ENCODE results near the gene TRIM7. TPM values are rescaled to one million over a fixed set of nuclear protein-coding genes. Genes with fewer than 3 reads are reported as not detected.
A peak's percentile ranks its signal among the peaks of the same experiment; 100 is the strongest.

Gene TRIM7
- polyA plus RNA-seq, 1 experiment = 3.2 TPM

GRCh38 chr5:181230551-181230950, 25.6 kb upstream of the TRIM7 start:
- no peak overlapping the region for H3K4me3 ChIP-seq (ENCODE audit: low read depth, low read length)
- no peak for TF ChIP-seq CTCF (IDR thresholded peaks at IDR 0.05; ENCODE audit: insufficient read depth, low read depth, low read length)
- CTCF ChIA-PET = no interaction called here

DNA sequence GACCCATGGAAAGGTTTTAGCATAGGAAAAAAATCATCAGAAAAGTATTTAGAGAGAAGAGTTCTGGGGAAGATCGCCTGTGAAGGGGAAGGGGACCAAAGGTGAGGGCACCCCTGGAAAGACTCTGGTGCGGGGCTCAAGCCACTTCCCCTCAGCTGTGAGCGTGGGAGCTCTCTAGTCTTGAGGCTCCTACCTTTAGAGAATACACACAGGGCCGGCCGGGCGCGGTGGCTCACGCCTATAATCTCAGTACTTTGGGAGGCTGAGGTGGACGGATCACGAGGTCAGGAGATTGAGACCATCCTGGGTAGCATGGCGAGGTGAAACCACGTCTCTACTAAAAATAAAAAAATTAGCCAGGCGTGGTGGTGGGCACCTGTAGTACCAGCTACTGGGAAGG, 25.0 kb upstream of the TRIM7 start:
- TF ChIP-seq CTCF (IDR thresholded peaks at IDR 0.05; ENCODE audit: insufficient read depth, low read depth, low read length) = no peak
- CTCF ChIA-PET = no interaction called here
- no peaks in the 10 kb centered on the region for H3K27me3 ChIP-seq (ENCODE audit: control insufficient read depth, insufficient read depth, low read length)
- no peak overlapping the region for H3K4me3 ChIP-seq (ENCODE audit: low read depth, low read length)
- no peak for DNase-seq (ENCODE audit: low read depth)
- POLR2A ChIA-PET = no interaction called here
- peaks cover 20% of the 10 kb centered on the region for H3K36me3 ChIP-seq (ENCODE audit: control insufficient read depth, insufficient read depth, low read length)

More at GRCh38 chr5:181230551-181230950, 25.6 kb upstream of the TRIM7 start:
- POLR2A ChIA-PET = no interaction called here
- H3K27me3 ChIP-seq (ENCODE audit: control insufficient read depth, insufficient read depth, low read length) = no peaks in the 10 kb centered on the region
- peaks cover 20% of the 10 kb centered on the region for H3K36me3 ChIP-seq (ENCODE audit: control insufficient read depth, insufficient read depth, low read length)
- DNase-seq (ENCODE audit: low read depth) = no peak

- CTCF ChIA-PET = interaction anchor here (0.9 to 1.5 kb wide), 2 partner anchors 11 to 34 kb away, joined by 3 to 5 read pairs; no protein-coding TSS in a partner anchor
- no peak for DNase-seq (ENCODE audit: low read depth)
Observed at GRCh38 chr5:181224390-181225229, 19.6 kb upstream of the TRIM7 start.

DNA sequence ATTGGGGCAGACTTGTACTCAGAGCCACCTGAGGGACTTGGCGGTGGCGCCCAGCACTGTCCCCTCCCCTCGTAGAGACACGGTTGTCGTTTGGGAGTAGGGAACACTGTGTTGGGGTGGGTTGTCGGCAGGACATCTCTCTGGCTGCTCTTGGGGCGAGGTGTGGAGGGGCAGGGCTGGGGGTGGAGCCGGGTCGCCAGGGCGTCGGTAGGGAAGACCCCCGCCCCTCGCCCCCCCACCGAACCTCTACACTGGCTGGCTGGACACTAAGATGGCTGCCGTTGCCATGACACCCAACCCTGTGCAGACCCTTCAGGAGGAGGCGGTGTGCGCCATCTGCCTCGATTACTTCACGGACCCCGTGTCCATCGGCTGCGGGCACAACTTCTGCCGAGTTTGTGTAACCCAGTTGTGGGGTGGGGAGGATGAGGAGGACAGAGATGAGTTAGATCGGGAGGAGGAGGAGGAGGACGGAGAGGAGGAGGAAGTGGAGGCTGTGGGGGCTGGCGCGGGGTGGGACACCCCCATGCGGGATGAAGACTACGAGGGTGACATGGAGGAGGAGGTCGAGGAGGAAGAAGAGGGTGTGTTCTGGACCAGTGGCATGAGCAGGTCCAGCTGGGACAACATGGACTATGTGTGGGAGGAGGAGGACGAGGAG, 18.9 kb upstream of the TRIM7 start:
- Histone ChIP-seq H3K4me3 (ENCODE audit: low read depth, low read length) (peak overlapping the region; percentile 65), H3K27me3 (ENCODE audit: control insufficient read depth, insufficient read depth, low read length) (no peaks in the 10 kb centered on the region), H3K36me3 (ENCODE audit: control insufficient read depth, insufficient read depth, low read length) (no peaks in the 10 kb centered on the region)
- POLR2A ChIA-PET = interaction anchor here (0.6 kb wide), 5 partner anchors 11 to 399 kb away, joined by 3 to 10 read pairs (median 6); partner anchors contain the start of gene RACK1
- no peak for TF ChIP-seq CTCF (IDR thresholded peaks at IDR 0.05; ENCODE audit: insufficient read depth, low read depth, low read length)
- CTCF ChIA-PET = interaction anchor here (0.9 to 2.1 kb wide), 4 partner anchors 11 to 39 kb away, joined by 3 to 11 read pairs (median 4); no protein-coding TSS in a partner anchor
- no peak for DNase-seq (ENCODE audit: low read depth)

More at GRCh38 chr5:181224390-181225229, 19.6 kb upstream of the TRIM7 start:
- H3K4me3 ChIP-seq (ENCODE audit: low read depth, low read length) = peak overlapping the region; percentile 65
- POLR2A ChIA-PET = no interaction called here
- no peak for TF ChIP-seq CTCF (IDR thresholded peaks at IDR 0.05; ENCODE audit: insufficient read depth, low read depth, low read length)
- H3K27me3 ChIP-seq (ENCODE audit: control insufficient read depth, insufficient read depth, low read length) = no peaks in the 10 kb centered on the region
- H3K36me3 ChIP-seq (ENCODE audit: control insufficient read depth, insufficient read depth, low read length) = peaks cover 2% of the 10 kb centered on the region; the same call in 1 of the 2 replicates

Data from BJ (cell line).